Measurements from ENCODE around the gene MEF2B. TPM values are rescaled to one million over a fixed set of nuclear protein-coding genes. Genes with fewer than 3 reads are reported as not detected.
A peak's percentile ranks its signal among the peaks of the same experiment; 100 is the strongest.

Gene MEF2B
- total RNA-seq, 1 donor from 2014 or later: 1.4 TPM

DNA sequence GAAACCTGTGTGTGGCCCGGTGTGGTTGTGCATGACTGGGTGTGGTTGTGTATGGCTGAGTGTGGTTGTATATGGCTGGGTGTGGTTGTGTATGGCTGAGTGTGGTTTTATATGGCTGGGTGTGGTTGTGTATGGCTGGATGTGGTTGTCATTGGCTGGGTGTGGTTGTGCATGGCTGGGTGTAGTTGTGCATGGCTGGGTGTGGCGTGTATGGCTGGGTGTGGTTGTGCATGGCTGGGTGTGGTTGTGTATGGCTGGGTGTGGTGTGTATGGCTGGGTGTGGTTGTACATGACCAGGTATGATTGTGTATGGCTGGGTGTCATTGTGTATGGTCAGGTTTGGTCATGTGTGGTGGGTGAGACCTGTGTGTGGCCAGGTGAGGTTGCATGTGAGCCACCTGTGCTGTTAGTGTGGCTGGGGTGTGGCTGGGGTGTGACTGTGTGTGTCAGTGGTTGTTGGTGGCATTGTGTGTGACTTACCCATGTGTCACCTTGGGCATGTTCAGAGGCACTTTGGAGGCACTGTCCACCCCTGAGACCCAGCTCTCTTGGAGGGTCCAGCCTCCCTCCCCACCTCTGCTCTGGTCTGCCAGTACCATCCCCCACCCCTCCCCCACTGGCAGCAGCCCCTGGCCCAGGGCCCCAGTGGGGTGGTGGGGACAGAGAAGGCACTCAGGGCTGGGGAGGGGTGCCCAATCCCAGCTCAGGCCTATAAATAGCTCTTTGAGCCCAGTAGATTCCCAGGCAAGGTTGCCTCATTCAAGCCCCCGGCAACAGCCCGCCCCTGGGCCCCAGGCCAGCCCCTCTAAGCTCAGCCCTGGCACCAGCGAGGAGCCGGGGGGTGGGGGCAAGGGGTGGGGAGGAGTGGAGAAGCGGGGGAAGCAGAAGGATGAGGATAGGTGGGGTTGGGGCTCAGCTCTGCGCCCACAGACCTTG, 37.8 kb upstream of the MEF2B start:
- H3K9me3 ChIP-seq: no peaks in the 10 kb centered on the region
- no peaks in the 10 kb centered on the region for H3K4me1 ChIP-seq
- intact Hi-C loops (cut with DNase I): no loop called here
- no peak overlapping the region for H3K4me3 ChIP-seq
- no peak overlapping the region for H3K27ac ChIP-seq
- ATAC-seq (no peak), DNase-seq (no peak)
- TF ChIP-seq, protein P1, sequence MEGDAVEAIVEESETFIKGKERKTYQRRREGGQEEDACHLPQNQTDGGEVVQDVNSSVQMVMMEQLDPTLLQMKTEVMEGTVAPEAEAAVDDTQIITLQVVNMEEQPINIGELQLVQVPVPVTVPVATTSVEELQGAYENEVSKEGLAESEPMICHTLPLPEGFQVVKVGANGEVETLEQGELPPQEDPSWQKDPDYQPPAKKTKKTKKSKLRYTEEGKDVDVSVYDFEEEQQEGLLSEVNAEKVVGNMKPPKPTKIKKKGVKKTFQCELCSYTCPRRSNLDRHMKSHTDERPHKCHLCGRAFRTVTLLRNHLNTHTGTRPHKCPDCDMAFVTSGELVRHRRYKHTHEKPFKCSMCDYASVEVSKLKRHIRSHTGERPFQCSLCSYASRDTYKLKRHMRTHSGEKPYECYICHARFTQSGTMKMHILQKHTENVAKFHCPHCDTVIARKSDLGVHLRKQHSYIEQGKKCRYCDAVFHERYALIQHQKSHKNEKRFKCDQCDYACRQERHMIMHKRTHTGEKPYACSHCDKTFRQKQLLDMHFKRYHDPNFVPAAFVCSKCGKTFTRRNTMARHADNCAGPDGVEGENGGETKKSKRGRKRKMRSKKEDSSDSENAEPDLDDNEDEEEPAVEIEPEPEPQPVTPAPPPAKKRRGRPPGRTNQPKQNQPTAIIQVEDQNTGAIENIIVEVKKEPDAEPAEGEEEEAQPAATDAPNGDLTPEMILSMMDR (IDR thresholded peaks at IDR 0.05): no peak
- H3K36me3 ChIP-seq: no peaks in the 10 kb centered on the region
- H3K27me3 ChIP-seq: peaks cover 21% of the 10 kb centered on the region

DNA sequence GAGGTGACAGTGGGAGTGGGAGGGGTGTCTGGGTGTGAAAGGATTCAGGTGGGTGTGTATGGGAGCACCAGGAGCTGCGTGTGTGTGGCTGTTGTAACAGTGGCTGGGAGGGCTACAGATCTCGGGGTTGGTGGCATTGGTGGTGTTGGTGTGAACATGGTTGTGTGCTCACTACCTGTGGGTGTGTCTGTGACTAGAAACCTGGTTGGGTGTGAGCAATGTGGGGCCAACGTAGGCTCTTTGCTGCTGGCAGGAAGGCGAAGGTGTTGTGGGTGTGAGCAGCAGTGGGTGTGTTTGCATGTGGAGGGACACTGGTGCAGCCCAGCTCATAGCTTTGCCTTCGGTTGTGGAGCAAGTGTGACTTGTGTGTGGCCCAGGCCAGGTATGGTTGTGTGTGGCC, 36.9 kb upstream of the MEF2B start:
- TF ChIP-seq, protein P1 (IDR thresholded peaks at IDR 0.05): no peak
- intact Hi-C loops (cut with DNase I): no loop called here

DNA sequence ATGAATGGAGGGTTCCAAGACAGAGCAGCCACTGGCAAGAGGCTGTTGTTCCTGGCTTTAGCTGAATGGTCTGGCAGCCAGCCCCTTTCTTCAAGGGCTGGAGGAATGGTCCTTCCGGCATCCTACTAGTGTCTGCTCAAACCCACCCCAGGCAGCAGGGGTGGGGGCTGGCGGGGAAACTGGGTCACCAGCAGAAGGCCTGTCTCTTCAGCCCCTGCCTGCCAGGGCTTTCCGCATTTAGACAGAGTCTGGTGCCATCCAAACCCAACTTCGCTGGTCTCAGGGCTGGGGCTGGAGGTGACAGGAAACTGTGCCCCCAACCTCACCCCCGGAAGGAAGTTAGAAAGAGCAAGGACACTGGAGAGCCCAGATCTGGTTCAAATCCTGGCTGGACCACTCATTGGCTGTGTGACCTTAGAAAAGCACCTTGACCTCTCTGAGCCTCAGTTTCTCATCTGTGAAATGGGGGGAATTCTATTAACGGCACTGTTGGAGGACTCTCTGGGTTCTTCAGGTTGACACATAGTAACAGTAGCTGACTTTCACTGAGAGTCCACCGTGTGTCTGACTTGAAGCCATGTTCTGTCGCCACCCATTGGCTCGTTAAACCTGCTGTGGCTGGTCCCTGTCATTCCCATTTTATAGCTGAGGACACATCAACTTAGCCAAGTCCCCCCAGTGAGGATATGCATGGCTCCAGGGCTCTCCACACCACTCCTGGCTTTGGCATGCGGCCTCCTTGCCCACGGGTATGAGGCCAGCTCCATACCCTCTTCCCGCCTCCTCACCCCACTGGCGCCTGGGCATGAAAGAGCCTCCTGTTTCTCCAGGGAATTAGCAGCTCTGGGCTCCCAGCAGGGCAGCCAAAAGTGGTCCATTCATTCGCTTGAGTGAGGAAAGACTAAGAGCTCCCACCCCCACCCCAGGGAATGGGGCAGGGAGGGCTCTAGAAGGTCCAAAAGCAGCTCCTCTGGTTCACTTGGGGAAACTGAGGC, 35.6 kb upstream of the MEF2B start:
- no peak for ATAC-seq
- intact Hi-C loops (cut with DNase I): no loop called here

More for the DNA sequence above, 36.9 kb upstream of the MEF2B start:
- peaks cover 12% of the 10 kb centered on the region for H3K27me3 ChIP-seq
- no peak for DNase-seq
- H3K9me3 ChIP-seq: no peaks in the 10 kb centered on the region
- no peaks in the 10 kb centered on the region for H3K36me3 ChIP-seq
- no peak for ATAC-seq
- H3K27ac ChIP-seq: no peak overlapping the region
- H3K4me1 ChIP-seq: peaks cover 9% of the 10 kb centered on the region
- no peak overlapping the region for H3K4me3 ChIP-seq

DNA sequence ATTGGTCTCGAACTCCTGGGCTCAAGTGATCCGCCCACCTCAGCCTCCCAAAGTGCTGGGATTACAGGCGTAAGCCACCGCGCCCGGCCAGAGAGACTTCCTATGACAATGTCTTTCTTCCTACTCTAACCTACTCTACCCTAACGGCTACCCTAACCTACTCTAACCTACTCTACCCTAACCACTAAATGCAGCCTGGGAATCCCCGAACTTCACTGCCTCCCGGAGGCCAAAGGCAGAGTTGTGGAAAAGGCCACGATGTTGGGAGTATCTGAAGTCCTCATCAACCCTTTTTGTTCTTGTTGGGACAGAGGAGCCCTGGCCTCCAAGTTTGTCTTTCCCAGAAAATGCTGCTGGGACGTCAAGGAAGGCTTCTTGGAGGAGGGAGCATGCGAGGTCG, 34.1 kb upstream of the MEF2B start:
- H3K4me1 ChIP-seq: peaks cover 9% of the 10 kb centered on the region
- no peak for ATAC-seq
- intact Hi-C loops (cut with DNase I): no loop called here
- no peak overlapping the region for H3K4me3 ChIP-seq
- no peak for DNase-seq
- TF ChIP-seq, protein P1 (IDR thresholded peaks at IDR 0.05): no peak
- no peaks in the 10 kb centered on the region for H3K27me3 ChIP-seq
- H3K36me3 ChIP-seq: peaks cover 3% of the 10 kb centered on the region
- no peaks in the 10 kb centered on the region for H3K9me3 ChIP-seq
- no peak overlapping the region for H3K27ac ChIP-seq

More for the DNA sequence above, 35.6 kb upstream of the MEF2B start:
- Histone ChIP-seq H3K27ac (no peak overlapping the region), H3K27me3 (no peaks in the 10 kb centered on the region), H3K4me3 (no peak overlapping the region), H3K4me1 (peaks cover 9% of the 10 kb centered on the region), H3K36me3 (no peaks in the 10 kb centered on the region), H3K9me3 (no peaks in the 10 kb centered on the region)
- TF ChIP-seq, protein P1 (IDR thresholded peaks at IDR 0.05): no peak
- DNase-seq: no peak

DNA sequence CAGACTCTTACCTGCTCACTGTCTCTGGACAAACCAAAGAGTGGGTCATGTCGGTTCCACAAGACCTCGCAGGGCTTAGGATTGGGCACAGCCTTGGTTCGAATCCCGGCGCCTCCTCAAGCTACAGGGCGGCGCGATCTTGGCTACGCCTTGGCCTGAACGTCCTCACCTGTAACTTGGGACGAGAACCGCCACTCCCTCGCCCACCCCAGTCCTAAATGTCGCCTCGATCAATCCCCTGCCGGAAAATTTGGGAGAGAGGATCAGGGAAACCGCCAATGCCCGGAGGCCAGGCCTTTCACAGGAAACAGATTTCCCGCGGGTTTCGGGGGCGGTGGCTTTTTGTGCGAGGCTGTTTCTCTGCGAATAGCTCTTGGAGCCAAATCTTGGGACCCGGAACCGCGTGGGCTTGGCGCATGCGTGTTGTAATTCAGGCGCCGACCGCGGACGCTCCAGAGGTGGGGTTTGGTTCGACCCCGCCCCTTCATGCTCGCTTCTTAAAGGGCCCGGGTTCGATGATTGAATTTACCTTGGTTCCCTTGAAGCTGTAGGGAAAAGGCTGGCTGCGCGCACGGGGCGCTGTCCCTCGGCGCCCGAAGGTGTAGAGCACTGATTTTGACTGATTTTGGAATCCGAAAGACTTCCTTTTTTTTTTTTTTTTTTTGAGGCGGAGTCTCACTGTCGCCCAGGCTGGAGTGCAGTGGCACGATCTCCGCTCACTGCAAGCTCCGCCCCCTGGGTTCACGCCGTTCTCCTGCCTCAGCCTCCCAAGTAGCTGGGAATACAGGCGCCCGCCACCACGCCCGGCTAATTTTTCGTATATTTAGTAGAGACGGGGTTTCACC, 33.2 kb upstream of the MEF2B start, which contains the start of gene NR2C2AP:
NR2C2AP (minus strand) TSS at position 403 of the 845 bp plus-strand sequence; CDS start at position 49, 354 bp downstream.
- Histone ChIP-seq H3K4me1 (peaks cover 9% of the 10 kb centered on the region), H3K9me3 (no peaks in the 10 kb centered on the region), H3K27me3 (no peaks in the 10 kb centered on the region), H3K4me3 (peak within 1 kb of the TSS; percentile 62), H3K36me3 (peaks cover 12% of the 10 kb centered on the region), H3K27ac (peak within 1 kb of the TSS; percentile 73)
- DNase-seq: peak; percentile 96
- TF ChIP-seq, protein P1 (IDR thresholded peaks at IDR 0.05): no peak
- peak; percentile 93 for ATAC-seq
- intact Hi-C loops (cut with DNase I): no loop called here

Measured in upper lobe of right lung (tissue), 1 donor.